Epidermal melanocyte (primary cell): ENCODE results near the gene CPLX4.

Experiments used
- DNase-seq: peaks from one replicate; pipeline ENCODE4 v3.0.0; 2011; ENCODE audit warnings: low spot score; ENCODE audit not compliant: insufficient read length

Gene CPLX4

GRCh38 chr18:59308248-59308937 is 10.1 kb downstream of the CPLX4 start:
- DNase-seq, result peak; percentile 57

DNA sequence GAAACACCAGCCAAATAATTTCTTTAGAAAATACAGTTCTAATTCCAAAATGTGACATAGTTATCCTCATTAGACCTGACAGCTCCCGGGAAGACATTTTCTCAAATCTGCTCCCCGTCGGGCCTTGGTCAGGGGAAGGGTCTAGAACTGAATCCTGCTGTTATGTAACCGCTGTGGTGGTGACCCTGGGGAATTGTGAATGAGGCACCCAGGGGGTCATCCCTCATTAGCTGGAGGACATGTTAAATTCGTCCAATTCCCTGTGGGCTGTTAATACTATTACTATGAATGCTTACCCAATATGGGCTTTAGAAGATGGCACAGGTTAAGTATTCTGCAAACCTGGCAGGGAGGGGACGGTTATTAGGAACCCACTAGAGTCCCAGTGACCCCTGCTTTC is 11.8 kb downstream of the CPLX4 start:
- DNase-seq, result no peak

- DNase-seq, result no peak
These were observed 13.2 kb downstream of the CPLX4 start for GRCh38 chr18:59305295-59305694.

DNA sequence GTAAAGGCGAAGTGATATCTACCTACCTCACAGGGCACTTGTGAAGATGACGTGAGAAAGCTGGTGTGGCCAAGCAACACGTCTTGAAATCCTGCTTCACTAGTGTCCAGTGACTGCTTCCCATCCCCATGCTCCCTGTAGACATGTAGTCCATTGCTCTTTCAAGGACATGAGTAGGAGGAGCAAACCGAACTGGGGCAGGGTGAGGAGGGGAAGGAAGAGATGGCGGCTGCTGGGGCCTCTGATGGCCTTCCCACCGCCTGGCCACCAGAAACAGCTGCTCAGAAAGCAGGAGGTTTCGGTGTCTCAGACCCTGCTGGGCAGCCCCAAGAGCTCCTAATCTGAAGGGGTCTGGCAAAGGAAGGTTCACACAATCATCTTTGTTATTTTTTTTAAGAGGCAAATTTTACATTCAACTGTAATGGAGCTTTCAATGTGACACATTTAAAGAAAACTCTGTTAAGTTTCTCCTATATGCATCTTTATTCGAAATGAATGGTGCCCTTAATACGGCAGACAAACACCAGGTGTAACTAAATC is 14.7 kb downstream of the CPLX4 start:
- DNase-seq, result no peak

- no peak for DNase-seq
These were observed 15.4 kb downstream of the CPLX4 start for GRCh38 chr18:59303006-59303405.

DNA sequence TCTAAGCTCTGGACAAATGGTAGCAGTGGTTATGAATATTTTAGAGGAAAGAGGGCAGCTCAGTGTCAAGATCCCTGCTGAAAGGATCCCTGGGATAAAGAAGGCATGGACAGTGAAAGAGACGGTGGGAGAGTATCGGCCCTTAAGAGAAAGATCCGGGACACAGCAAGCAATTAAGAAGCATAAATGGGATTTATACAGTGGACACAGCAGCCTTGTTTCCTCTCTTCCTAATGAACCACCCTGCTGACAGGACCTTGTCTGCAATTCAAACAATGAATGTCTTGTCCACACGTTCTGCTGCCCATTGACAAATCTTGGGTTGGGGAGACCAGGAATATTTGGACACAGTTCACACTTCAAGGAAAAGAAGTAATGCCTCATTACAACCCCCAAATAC is 16.5 kb downstream of the CPLX4 start:
- DNase-seq, result no peak

- DNase-seq, result no peak
These were observed 17.7 kb downstream of the CPLX4 start for GRCh38 chr18:59300676-59301285.

- no peak for DNase-seq
These were observed 19.6 kb downstream of the CPLX4 start for GRCh38 chr18:59298871-59299270.

GRCh38 chr18:59293317-59293716 is 25.1 kb downstream of the CPLX4 start:
- no peak for DNase-seq

GRCh38 chr18:59286341-59286740 is 32.1 kb downstream of the CPLX4 start:
- DNase-seq, result no peak

DNA sequence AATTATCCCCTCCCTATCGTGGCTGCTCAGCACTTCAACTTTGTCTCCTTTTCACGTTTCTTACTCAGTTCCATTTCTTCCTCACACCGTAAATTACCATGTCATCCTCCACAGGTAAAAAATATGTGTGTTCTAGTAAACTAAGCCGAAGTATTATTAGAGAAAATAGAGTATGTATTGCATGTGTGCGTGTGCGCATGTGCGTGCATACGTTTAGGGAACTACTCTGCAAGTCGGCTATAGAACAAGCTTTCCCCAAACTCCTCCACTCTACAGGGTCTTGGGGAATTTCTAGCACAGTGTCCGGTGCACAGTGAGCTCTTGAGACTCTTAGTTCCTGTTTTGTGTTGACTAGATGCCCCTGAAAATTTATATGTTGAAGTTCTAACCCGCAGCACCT is 36.1 kb downstream of the CPLX4 start:
- DNase-seq, result no peak

GRCh38 chr18:59279722-59280121 is 38.7 kb downstream of the CPLX4 start:
- no peak for DNase-seq

GRCh38 chr18:59279193-59279592 is 39.3 kb downstream of the CPLX4 start:
- DNase-seq, result no peak

DNA sequence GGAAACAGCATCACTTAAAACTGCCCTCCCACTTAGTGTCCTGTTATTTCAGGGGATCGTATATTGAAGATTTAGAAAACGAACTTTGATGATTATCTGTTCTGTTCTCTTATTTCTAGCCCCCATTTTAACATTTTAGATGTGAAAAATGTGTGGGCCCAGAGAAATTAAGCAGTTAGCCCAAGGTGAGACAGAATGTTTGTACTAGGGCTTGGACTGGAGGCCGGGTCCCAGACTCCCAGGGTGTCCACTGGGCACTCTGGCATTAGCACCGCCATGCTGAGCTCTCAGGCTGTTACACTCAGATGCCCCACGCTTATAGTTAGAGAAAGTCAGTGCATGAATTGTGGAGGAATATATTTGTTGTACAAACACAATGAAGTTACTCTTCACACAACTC is 39.7 kb downstream of the CPLX4 start:
- no peak for DNase-seq

DNA sequence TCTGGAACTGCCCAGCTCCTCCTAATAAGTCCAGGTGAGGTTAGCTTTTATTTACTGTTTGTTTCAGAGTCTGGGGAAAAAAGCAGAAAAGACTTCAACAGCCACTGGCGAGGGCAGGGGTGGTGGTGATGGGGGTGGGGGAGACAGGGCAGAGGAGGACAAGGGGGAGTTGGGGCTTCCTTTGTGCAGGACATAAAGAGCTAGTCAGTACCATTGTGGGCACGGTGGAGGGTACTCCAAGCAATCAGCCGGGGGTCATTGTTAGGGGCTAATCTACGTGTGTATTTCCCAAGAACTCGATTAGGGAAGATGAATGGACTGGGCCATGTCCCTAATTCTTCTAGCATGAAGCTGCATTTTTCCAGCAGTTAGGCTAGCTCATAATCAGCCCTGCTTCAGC is 42.4 kb downstream of the CPLX4 start:
- no peak for DNase-seq

GRCh38 chr18:59275406-59275949 is 43.0 kb downstream of the CPLX4 start:
- no peak for DNase-seq

DNA sequence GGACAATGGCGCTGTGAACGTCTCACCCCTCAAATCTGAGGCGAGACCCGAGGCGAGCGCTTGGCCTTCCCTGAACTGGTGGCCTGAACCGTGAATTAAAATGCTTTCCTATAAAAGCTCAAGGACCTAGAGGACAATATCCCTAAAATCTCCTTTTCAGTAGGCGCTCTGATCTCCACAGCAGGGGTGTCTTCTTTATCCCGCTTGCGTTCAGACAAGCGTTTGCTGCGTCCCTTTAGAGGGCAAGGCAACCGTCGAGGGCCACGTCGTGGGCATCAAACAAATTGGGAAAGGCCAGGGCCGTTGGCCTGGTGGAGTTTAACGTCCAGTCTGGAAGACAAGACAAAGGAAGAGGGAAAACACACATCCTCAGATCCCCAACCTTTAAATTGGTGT is 43.9 kb downstream of the CPLX4 start:
- no peak for DNase-seq

DNA sequence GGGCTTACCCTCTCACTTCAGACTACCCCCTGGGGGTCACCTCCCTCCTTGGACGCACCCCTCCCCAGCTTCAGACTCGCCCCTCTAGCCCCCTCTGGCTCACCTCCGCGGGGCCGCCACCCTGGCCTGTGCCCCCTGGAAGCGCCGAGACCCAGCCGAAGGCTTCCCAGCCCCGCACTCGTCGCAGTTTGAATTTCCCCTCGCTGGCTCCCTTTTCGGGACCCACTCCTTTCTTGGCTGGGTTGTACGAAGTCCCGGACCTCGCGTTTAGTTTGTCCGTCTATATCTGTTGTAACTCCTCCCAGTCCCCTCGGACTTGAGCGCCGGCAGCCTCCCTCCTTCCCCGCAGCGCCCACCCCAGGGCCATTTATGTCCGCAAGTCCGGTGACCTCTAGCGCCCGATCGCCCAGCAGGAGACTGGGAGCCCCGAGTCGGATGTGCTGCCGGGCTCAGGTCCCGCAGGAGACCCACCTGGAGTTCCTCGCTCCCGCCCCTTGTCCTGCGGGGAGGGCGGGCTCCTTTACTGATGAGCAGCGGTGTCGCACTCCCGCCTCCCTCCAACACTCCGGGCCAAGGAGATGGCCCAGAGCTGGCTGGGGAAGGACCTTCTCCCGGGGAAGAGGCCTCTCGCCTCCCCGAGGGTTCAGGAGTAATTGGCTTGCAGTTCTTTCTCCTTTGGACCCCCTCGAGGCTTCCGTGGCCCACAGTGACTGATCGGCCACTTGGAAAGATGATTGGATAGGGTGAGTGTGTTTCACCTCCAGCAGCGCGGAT is 44.5 kb downstream of the CPLX4 start:
- DNase-seq, result no peak

GRCh38 chr18:59272891-59273758 is 45.3 kb downstream of the CPLX4 start, which contains the start of gene RAX:
Gene RAX (minus strand): TSS chr18:59273454. CDS start chr18:59273206, 248 bp downstream.
- DNase-seq, result no peak

GRCh38 chr18:59272221-59272888 is 46.1 kb downstream of the CPLX4 start:
- no peak for DNase-seq
